B cell (primary cell): Measurements from ENCODE around the gene PLCB1.

ENCODE experiments used
- CTCF ChIP-seq: fragments of 200-600 bp; IDR thresholded peaks from one replicate; pipeline ENCODE4 v1.8.0; 2022; ENCODE audit warnings: antibody characterized with exemption, mild to moderate bottlenecking
- EZH2 ChIP-seq: IDR thresholded peaks from 2 replicates; pipeline ENCODE4 v1.6.1; 2012; ENCODE audit warnings: borderline replicate concordance, low read depth, mild to moderate bottlenecking, moderate library complexity, low read length; ENCODE audit not compliant: insufficient read depth, poor library complexity, severe bottlenecking

GRCh38 chr20:8118760-8119159 is 13.3 kb upstream of the PLCB1 start:
- no peak for TF ChIP-seq CTCF
- no peak for TF ChIP-seq EZH2
